Activated naive CD4-positive, alpha-beta T cell treated with anti-CD3 and anti-CD28 coated beads, Interleukin-2, amount 50 U/mL, for 16 hours (primary cell): ENCODE data around the gene MBOAT2.
"Not testable (repeated sequence)": the region's sequence is repeated elsewhere in the genome, so short reads cannot be mapped to it uniquely, and the experiment has no call there.

Source experiments
- DNase-seq: peaks from one replicate; pipeline ENCODE4 v3.0.0-alpha.2; 2020

Gene MBOAT2

DNA sequence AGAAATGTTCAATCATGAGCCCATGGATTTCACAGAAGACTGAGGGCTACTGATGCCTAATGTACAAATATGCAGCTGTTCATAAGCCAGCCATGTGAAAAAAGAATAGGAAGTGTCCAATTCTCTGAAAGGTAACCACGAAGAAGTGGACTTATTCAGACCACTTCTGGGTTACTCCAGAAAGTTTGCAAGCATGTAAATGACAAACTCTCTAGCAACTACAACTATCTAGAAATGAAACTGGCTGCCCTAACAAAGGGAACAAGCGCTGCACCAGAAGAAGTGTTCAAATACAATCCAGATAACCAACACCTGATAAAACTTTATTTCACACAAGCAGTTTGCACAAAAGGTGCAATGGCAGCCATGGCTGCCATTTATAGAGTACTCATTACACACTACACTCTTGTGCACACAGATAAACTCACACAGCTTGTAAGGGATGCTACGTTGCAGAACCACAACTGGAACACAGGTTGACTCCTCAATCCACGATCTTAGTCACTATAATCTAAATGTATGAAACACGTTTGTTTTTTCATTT is 13.9 kb downstream of the MBOAT2 start:
- no peak for DNase-seq

DNA sequence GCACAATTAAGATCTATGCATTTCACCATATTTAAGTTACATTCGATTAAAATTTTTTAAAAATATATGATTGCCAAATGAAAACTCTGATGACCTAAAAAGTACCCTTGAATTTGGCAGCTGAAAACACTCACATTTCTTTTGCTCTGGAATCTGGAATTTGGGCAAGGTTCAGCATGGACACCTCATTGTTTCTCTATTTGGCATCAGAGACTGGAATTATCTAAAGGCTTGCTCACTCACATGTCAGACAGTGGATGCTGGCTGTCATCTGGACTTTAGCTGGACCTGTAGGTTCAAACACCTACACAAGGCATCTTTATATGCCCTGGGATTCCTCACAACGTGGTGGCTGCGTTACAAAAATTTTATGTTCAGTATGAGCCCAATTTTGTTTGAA is 16.1 kb downstream of the MBOAT2 start:
- DNase-seq: no peak

DNA sequence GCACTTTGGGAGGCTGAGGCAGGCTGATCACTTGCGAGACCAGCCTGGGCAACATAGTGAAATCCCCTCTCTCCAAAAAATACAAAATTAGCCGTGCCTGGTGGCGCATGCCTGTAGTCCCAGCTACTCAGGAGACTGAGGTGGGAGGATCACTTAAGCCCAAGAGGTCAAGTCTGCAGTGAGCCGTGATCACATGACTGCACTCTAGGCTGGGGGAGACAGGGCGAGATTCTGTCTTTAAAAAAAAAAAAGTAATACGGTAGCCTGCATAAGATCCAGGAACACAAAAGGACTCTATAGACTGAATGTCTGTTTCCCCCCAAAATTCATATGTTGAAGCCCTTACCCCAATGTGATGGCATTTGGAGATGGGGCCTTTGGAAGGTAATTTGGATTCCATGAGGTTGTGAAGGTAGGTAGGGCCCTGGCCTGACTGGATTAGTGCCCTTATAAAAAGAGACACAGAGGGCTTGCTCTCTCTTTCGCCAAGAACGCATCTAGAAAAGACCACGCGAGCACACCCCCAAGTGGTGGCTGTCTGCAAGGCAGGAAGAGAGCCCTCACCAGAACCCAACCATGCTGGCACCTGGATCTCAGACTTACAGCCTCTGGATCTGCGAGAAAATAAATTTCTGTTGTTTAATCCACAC is 17.0 kb downstream of the MBOAT2 start:
- no peak for DNase-seq

DNA sequence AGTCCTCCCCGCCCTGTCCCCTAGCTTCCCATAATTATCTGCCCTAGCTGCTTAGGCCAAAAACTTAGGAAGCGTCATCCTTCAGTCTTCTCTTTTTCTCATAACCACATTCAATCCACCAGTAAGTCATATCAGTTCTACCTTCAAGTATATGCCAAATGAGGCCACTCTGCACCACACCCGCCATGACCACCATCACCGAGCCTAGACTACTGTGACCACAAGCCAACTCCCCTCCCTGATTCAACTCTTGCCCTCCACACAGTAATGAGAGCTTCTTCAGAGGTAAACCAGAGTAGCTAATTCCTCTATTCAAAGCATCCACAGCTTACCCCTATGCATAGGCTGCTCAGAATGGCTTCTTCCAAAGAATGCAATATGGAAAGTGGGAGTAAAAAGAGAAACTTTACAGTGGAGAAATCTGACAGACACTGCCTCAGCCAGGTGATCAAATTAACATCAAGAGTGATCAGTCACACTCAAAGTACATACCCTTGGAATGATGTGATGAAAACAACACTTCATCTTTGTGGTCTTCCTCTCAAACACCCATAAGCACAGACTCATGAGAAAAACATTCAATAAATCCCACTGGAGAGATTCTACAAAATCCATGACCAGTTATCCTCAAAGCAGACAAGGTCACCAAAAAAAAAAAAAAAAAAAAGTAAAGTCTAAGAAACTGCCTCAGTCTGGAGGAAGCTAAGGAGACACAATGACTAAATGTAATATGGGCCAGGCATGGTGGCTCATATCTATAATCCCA is 17.7 kb downstream of the MBOAT2 start:
- no peak for DNase-seq

DNA sequence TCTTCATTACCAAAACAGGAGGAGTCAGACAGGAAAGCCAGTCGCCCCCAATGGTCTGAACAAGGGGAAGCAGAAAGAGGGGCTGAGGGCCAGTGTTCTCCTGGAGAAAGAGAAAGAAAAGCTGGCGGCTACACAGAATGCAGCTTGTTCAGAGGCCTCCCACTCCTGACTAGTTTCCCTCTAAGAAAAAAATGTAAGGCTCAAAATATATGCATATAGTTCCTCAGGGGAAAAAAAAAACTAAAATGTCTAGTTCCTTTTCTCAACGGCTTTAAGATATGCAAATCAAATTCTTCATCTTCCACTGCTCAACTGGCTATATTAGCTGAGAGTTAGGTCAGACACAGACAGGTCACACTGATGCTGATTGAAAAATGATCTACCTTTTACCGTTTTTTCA is 18.6 kb downstream of the MBOAT2 start:
- DNase-seq: no peak

DNA sequence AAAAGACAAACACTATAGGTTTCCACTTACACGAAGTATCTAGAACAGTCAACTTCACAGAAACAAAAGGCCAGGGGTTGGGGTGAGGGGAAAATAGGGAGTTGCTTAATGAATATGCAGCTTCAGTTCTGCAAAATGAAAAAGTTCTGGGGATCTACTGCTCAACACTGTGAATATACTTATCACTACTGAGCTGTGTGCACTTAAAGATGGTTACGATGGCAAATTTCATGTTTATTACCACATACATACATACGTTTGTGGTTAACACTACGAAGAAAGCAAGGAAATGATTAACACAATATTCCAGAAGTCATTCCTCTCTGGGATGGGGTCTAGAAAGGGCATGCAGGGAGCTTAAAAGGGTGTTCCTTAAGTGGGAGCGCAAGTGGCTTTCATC is 19.3 kb downstream of the MBOAT2 start:
- no peak for DNase-seq

DNA sequence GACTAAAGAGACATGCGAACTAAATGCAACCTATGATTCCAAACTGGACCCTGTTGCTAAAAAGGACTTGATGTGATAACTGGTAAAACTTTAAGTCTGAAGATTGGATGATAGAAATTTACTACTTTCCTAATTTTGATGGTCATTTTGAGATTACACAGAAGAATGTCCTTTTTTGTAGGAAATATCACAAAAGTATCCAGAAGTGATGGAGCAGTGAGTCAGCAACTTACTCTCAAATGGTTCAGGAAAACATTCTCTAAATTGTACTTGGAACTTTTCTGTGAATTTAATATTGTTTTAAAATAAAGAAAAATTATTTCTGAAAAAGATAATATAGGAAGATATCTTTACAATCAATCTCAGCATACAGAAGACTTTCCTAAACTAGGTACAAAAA is 19.9 kb downstream of the MBOAT2 start:
- no peak for DNase-seq

DNA sequence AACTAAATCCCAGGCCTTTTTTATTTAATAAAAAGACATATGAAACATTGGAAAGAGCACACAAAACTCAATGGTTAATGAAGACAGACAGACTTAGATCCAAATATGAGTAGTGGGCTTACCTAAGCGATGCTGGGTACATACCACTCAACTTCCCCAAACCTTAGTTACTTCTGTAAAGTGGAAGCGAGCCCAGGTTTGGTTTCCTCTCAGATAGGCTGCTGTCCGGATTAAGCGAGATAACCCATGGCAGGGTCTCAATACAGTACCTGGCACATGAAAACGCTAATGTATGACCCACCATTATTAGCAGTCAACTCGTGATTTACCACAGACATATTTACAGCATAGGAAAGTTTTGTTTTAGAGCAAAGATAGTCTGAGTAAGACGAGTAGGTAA is 21.6 kb downstream of the MBOAT2 start:
- no peak for DNase-seq

DNA sequence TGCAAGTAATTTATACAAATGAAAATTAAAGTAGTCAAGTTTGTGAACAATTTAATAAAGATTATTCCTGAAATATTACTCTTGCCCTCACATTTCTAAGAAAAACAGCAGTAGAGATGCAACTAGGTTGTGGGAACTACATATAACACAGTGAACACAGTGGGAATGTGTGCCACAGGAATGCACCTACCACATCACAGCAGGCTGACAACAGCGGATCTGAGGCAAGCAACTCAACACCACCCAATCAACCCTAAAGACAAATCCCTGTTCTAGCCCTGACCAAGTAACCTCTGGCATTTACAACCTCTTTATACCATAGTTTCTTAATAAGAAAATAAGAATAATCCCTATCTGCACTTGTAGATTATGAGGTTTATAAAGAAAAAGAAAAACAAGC is 23.4 kb downstream of the MBOAT2 start:
- no peak for DNase-seq

DNA sequence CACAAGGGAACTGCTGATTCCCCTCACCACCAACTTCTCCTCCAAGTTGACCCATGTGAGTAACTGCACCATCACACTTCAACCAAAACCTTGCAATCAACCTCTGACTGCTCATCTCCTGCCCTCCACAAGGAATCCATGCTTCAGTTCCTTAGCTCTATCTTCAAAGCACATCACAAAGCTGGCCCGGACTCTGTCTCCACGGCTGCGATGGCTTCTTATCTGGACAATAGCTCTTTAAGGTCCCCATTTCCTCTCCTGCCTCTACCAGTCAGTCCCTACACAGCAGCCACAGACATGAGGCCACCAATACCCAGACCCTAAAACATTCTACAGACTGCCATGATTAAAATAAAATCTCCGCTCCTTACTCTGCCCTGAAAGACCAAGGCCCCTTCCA is 25.7 kb downstream of the MBOAT2 start:
- DNase-seq: no peak

DNA sequence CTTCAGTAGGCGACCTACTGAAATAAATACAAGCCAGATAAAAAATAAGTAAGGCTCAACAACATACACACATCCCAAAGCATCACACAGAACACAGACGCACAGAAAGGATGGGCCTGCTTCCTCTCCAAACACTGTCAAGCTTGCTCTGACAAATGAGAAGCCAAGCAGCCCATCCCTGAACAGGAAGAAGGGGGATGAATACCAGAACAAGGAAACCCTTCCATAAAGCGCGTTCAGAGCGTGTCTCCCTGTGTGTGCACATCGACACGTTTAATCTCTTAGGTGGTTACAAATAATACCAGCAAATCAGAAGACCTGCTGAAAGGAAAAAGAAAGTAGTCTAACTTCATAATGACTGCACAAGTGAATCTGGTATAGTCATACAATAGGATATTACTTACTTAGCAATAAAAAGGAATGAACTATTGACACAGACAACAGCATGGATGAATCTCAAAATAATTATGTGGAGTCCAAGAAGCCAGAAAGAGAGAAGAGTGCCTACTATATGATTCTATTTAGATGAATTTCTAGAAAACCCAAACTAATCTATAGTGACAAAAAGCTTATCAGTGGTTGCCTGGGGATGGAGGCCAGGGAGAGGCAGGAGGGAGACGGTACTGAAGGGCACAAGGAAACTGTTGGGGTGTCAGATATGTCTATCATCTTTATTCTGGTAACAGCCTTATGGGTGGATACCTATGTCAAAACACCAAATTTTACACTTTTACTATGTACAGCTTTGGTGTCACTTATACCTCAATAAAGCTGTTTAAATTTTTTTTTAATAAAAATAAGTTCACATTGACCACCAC is 26.8 kb downstream of the MBOAT2 start:
- no peak for DNase-seq

DNA sequence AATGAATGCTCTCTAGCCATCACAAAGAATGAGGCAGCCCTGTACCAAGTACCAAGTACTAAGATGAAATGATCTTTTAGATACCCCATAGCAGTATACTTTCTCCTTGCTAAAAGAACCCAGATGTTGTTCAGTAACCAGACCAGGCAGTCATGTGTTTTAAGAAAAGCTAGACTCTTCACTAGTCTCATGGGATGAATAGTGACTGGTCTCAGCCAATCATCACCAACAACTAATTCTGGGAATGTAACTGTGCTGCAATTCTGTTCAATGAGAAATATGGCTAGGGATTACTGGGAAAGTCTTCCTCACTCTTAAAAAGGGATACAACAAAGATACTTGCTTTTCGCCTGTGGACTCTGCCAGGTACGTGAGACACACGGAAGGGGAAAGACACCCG is 29.5 kb downstream of the MBOAT2 start:
- DNase-seq: no peak

DNA sequence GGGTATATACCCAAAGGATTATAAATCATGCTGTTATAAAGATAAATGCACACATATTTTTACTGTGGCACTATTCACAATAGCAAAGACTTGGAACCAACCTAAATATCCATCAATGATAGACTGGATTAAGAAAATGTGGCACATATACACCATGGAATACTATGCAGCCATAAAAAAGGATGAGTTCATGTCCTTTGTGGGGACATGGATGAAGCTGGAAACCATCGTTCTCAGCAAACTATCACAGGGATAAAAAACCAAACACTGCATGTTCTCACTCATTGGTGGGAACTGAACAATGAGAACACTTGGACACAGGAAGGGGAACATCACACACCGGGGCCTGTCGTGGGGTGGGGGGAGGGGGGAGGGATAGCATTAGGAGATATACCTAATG is 30.5 kb downstream of the MBOAT2 start:
- not testable (repeated sequence) for DNase-seq

DNA sequence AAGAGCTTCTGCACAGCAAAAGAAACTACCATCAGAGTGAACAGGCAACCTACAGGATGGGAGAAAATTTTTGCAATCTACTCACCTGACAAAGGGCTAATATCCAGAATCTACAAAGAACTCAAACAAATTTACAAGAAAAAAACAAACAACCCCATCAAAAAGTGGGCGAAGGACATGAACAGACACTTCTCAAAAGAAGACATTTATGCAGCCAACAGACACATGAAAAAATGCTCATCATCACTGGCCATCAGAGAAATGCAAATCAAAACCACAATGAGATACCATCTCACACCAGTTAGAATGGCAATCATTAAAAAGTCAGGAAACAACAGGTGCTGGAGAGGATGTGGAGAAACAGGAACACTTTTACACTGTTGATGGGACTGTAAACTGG is 30.9 kb downstream of the MBOAT2 start:
- DNase-seq: not testable (repeated sequence)

DNA sequence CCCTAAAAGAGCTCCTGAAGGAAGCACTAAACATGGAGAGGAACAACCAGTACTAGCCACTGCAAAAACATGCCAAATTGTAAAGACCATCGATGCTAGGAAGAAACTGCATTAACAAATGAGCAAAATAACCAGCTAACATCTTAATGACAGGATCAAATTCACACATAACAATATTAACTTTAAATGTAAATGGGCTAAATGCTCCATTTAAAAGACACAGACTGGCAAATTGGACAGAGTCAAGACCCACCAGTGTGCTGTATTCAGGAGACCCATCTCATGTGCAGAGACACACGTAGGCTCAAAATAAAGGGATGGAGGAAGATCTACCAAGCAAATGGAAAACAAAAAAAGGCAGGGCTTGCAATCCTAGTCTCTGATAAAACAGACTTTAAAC is 34.1 kb downstream of the MBOAT2 start:
- not testable (repeated sequence) for DNase-seq

DNA sequence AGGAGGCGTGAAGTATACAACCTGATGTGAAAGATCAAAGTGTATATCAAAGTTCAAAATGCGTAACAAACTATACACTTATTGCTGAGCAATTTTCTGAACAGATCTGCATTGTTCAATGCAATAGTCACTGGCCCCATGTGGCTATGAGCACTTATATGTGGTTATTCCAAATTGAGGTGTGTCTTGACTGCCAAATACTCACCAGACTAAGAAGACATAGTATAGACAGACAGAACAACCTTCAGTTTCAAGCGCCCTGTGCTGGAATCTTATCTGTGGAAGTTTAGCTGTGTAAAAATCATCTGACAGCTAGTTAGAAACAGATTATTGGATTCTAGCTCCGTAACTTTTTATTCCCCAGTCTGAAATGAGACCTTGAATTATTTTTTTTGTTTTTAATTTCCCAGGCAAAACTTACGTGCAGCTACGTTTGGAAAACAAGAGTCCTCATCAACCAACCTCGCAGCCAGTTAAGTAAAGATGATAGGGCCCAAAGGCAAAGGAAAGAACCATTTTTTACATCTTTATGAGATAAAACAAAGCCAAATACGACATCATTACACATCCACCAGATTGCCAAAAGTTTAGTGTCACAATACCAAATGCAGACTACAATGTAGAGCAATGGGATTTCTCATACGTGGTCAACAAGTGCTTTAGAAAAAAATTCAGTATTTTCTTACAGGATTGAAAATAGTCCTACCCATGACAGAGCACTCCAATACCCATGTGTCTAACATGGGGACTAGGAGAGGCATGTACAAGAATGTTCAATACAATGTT is 37.2 kb downstream of the MBOAT2 start:
- DNase-seq: no peak

DNA sequence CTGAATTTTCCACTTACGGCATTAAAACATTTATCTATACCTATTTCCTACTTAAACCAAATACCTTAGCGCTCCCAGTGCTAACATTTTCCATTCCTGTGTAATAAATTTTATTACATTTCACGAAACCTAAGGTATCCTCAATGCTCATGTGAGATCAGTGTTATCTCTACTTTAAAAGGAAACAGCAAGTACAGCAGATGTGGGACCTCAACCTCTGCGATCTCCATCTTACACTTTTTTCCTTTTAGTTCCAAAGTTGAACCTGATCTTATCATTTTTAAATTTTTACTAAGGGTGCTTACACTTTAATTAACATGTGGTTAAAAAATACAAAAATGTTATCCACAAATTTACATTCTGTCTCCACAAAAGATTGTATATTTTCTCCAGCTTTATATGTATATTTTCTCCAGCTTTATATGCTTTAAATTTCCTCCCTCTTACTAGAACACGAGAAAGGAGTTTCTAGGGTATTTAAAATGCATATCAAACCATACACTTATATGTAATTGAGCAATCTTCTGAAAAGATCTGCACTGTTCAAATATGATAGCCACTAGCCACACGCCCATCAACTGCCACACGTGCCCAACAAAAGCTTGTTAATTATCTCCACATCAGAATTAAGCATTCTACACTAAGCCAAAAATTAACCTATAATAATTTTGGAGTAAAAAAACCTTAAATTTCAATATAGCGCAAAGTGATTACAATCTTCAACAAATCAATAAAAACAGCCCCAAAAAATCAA is 38.1 kb downstream of the MBOAT2 start:
- DNase-seq: no peak

DNA sequence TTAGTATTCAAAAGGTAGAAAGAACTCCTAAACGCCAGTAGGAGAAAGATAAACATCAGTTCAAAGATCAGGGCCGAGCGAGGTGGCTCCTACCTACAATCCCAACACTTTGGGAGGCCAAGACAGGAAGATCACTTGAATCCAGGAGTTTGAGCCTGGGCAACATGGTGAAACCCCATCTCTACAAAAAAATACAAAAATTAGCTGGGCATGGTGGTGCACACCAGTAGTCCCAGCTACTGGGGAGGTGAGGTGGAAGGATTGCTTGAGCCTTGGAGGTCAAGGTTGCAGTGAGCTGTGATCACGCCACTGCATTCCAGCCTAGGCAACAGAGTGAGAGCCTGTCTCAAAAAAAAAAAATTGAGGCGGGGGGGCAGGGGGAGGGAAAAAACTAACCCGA is 40.6 kb downstream of the MBOAT2 start:
- DNase-seq: no peak

DNA sequence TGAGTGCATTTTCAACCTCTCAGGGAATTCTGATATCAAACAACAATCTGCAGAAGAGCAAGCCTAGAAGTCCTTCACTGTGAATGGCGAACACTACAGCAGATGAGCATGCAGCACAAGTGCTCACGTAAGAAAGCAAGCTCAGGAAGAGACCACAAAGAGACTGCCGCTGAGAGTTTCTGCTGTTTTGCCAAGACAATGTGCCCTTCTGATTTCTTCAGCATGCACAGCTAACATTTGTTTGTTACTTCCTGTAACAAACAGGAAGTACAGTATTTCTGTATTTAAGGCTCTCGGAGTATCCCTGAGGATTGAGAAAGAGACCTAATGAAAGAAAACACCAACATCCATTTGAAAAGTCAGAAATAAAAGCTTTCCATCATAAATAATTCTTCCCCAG is 45.9 kb downstream of the MBOAT2 start:
- DNase-seq: no peak

DNA sequence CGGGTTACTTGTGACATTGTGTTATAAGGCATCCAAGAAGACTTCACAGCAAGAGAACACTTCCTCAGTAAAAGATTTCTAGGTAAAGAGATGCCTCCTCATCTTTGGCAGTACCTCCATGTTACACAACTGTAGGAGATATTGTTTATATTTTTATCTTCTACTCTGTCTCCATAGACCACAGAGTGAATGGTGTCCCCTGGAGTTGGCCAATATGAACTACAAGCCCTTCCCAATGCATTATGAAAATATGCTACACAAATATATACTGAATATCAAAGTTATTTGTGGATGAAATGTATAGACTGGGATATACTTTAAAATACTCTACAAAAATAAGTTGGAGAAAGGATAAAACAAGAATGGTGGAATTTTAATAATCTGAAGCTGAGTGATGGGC is 46.7 kb downstream of the MBOAT2 start:
- DNase-seq: no peak

DNA sequence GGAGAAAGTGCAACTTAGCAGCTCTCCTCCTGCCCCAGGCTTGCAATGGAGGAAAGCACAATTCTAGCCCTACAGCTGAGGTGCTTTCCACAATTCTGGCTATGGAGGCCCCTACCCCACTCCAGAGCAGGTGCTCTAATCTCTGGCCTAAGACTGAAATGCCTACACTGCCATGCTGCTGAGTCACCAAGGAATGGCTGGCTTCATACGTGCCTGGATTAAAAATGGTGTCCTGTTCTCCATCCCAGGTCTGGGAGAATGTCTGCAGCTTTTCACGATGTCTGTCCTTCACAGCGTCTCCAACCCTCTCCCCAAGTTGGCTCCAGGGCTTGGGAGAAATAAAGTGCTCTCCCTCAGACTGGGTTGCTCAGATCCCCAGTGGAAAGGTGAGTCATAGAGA is 48.5 kb downstream of the MBOAT2 start:
- DNase-seq: no peak

DNA sequence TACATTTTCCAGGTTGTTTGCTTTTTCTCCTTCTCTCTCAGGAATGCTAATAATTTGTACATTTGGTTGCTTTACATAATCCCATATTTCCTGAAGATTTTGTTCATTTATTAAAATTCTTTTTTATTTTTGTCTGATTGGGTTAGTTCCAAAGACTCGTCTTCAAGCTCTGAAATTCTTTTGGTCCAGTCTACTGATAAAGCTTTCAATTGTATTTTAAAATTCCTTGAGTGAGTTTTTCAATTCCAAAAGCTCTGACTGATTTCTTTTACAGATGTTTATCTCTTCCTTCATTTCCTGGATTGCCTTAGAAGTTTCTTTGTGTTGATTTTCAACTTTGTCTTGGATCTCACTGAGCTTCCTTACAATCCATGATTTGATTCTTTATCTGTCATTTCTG is 50.0 kb downstream of the MBOAT2 start:
- no peak for DNase-seq
